ENCODE data around the gene HSPBP1.

HSPBP1 gene

DNA sequence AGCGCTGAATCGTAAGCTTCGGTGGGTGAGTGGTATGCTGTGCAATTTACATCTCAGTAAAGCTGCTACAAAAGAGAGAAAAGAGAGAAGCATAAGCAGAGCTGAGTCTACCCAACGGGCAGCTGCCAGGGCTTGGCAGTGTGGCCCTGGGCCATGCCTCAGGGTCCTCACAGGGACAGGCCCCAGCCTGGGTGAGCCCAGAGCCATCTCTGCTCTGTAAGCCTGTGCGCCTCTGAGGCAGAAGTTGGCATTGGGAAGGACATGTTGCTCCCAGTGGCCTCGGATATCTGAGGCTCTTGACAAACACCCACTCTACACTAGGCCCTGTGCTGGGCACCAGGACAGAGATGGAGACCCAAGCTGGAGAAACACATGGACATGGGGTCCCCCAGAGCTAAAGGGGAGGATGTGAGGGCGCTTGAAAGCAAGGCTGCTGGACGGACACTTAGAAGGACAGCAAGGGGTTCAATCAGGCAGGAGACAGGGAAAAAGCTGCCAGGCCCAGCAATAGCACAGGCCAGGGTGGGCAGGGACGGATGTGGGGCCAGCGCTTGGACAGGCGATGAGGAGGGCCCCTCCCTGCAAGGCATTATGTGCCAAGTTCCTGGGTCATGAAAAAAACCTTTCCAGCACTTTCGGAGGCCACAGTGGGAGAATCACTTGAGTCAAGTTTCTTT lies 35.8 kb downstream of the HSPBP1 start:
- H3K27me3 Mint-ChIP-seq = no peaks in the 10 kb centered on the region
- peaks cover 50% of the 10 kb centered on the region for H3K36me3 Mint-ChIP-seq (ENCODE audit: insufficient read depth)
- H3K4me1 Mint-ChIP-seq = peaks cover 18% of the 10 kb centered on the region
- ATAC-seq (replicated peaks; ENCODE audit: extremely low read depth, poor library complexity, severe bottlenecking) (no peak), DNase-seq (ENCODE audit: low spot score in 2 of 2) (no peak)
- H3K9me3 Mint-ChIP-seq = no peaks in the 10 kb centered on the region
- no peak overlapping the region for H3K27ac Mint-ChIP-seq (ENCODE audit: low read depth)
- no peak overlapping the region for H3K4me3 Mint-ChIP-seq

DNA sequence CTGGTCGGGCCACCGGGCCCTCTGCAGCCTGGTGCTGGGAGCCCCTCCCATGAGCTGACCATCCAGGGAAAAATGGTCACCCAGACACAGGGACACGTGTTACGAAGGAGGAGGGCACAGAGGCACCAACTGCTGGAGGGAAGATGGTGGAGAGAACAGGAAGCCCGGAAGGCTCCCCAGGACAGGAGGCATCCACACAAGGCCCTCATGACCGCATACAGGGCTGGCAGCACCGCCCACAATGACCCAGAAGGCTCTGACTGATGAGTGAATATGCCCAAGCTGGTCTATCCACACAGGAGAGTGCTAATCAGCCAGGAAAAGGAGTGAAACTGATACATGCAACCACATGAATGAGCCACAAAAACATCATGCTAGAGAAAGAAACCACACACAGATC lies 37.4 kb downstream of the HSPBP1 start:
- Mint-ChIP-seq H3K36me3 (ENCODE audit: insufficient read depth) (peaks cover 63% of the 10 kb centered on the region), H3K4me3 (no peak overlapping the region), H3K9me3 (no peaks in the 10 kb centered on the region), H3K27me3 (no peaks in the 10 kb centered on the region), H3K27ac (ENCODE audit: low read depth) (no peak overlapping the region), H3K4me1 (peaks cover 5% of the 10 kb centered on the region)
- no peak for DNase-seq (ENCODE audit: low spot score in 2 of 2)
- ATAC-seq (replicated peaks; ENCODE audit: extremely low read depth, poor library complexity, severe bottlenecking) = no peak

GRCh38 chr19:55241935-55242464 lies 37.9 kb downstream of the HSPBP1 start:
- Mint-ChIP-seq H3K4me3 (no peak overlapping the region), H3K9me3 (no peaks in the 10 kb centered on the region), H3K27me3 (no peaks in the 10 kb centered on the region), H3K4me1 (peaks cover 5% of the 10 kb centered on the region), H3K36me3 (ENCODE audit: insufficient read depth) (peaks cover 63% of the 10 kb centered on the region), H3K27ac (ENCODE audit: low read depth) (no peak overlapping the region)
- no peak for ATAC-seq (replicated peaks; ENCODE audit: extremely low read depth, poor library complexity, severe bottlenecking)
- DNase-seq (ENCODE audit: low spot score in 2 of 2) = no peak

DNA sequence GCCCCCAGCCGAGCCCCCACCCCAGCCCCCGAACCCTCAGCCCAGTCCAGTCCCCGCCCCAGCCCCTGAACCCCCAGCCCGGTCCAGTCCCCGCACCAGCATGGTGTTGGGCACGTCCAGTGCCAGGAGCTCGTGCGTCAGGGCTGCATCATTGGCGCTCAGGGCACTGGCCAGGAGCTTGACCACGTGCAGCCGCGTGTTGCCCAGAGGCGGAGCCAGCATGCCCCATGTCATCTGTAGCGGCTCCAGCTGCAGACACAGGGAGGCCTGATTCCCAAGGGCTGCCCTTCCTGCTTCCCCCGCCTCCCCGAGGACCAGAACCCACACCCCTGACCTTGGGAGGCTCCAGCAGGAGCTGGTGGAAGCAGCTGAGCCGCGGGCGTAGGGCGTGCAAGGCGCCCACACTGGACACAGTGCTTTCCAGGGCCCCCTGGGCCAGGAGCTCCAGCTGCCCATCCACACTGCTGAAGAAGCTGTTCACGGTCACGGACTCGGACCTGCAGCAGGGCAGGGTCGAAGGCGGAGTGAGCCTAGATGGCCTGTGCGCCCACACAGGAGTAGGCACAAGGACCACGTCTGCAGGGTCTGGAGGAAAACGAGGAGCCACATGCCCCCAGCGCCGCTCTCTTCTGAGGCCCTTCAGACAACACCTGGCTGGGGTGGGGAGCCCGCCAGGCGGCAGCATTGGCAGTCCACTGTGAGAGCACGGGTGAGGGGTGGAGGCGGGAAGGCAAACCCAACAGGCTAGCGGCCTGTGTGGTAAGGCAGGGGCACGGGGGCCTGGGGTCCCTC lies 38.6 kb downstream of the HSPBP1 start:
- DNase-seq (ENCODE audit: low spot score in 2 of 2) (no peak), ATAC-seq (replicated peaks; ENCODE audit: extremely low read depth, poor library complexity, severe bottlenecking) (no peak)
- Mint-ChIP-seq H3K36me3 (ENCODE audit: insufficient read depth) (peaks cover 70% of the 10 kb centered on the region), H3K4me3 (no peak overlapping the region), H3K27ac (ENCODE audit: low read depth) (no peak overlapping the region), H3K9me3 (no peaks in the 10 kb centered on the region), H3K27me3 (no peaks in the 10 kb centered on the region), H3K4me1 (peaks cover 9% of the 10 kb centered on the region)

GRCh38 chr19:55240713-55241020 lies 39.2 kb downstream of the HSPBP1 start:
- ATAC-seq (replicated peaks; ENCODE audit: extremely low read depth, poor library complexity, severe bottlenecking) (no peak), DNase-seq (ENCODE audit: low spot score in 2 of 2) (no peak)
- Mint-ChIP-seq H3K36me3 (ENCODE audit: insufficient read depth) (peaks cover 72% of the 10 kb centered on the region), H3K27ac (ENCODE audit: low read depth) (no peak overlapping the region), H3K27me3 (no peaks in the 10 kb centered on the region), H3K4me3 (no peak overlapping the region), H3K4me1 (peaks cover 15% of the 10 kb centered on the region), H3K9me3 (no peaks in the 10 kb centered on the region)

DNA sequence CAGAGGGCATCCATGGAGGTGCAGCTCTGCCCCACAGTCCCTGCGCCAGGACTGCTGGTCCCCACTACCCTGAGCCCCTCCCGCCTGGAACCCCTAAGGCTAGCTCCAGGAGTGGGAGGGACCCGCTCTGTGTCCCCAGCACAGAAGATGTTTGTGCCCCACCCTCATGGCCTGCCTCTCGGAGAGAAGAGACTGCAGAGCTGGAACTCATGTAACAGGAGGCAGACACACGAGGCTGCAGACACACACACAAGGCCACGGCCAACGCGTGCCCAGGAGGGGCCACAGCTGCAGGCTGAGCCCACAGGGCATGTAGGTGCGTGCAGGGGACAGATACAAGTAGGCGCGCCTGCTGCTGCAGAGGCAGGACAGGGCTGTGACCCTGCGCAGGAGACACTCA lies 40.9 kb downstream of the HSPBP1 start:
- no peak for DNase-seq (ENCODE audit: low spot score in 2 of 2)
- Mint-ChIP-seq H3K36me3 (ENCODE audit: insufficient read depth) (peaks cover 78% of the 10 kb centered on the region), H3K4me3 (no peak overlapping the region), H3K4me1 (peaks cover 27% of the 10 kb centered on the region), H3K27ac (ENCODE audit: low read depth) (no peak overlapping the region), H3K9me3 (no peaks in the 10 kb centered on the region), H3K27me3 (no peaks in the 10 kb centered on the region)
- no peak for ATAC-seq (replicated peaks; ENCODE audit: extremely low read depth, poor library complexity, severe bottlenecking)

- DNase-seq (ENCODE audit: low spot score in 2 of 2) (no peak), ATAC-seq (replicated peaks; ENCODE audit: extremely low read depth, poor library complexity, severe bottlenecking) (no peak)
- no peaks in the 10 kb centered on the region for H3K27me3 Mint-ChIP-seq
- H3K4me1 Mint-ChIP-seq = peaks cover 28% of the 10 kb centered on the region
- peaks cover 78% of the 10 kb centered on the region for H3K36me3 Mint-ChIP-seq (ENCODE audit: insufficient read depth)
- no peak overlapping the region for H3K27ac Mint-ChIP-seq (ENCODE audit: low read depth)
- H3K9me3 Mint-ChIP-seq = no peaks in the 10 kb centered on the region
- no peak overlapping the region for H3K4me3 Mint-ChIP-seq
Measured at GRCh38 chr19:55238030-55238429, 41.9 kb downstream of the HSPBP1 start.

GRCh38 chr19:55232986-55233385 lies 46.9 kb downstream of the HSPBP1 start:
- H3K4me1 Mint-ChIP-seq = peaks cover 23% of the 10 kb centered on the region
- ATAC-seq (replicated peaks; ENCODE audit: extremely low read depth, poor library complexity, severe bottlenecking) = no peak
- H3K36me3 Mint-ChIP-seq (ENCODE audit: insufficient read depth) = peaks cover 67% of the 10 kb centered on the region
- H3K27ac Mint-ChIP-seq (ENCODE audit: low read depth) = no peak overlapping the region
- H3K4me3 Mint-ChIP-seq = no peak overlapping the region
- DNase-seq (ENCODE audit: low spot score in 2 of 2) = no peak
- H3K27me3 Mint-ChIP-seq = no peaks in the 10 kb centered on the region
- no peaks in the 10 kb centered on the region for H3K9me3 Mint-ChIP-seq

- Mint-ChIP-seq H3K4me3 (no peak overlapping the region), H3K27me3 (no peaks in the 10 kb centered on the region), H3K4me1 (peaks cover 23% of the 10 kb centered on the region), H3K36me3 (ENCODE audit: insufficient read depth) (peaks cover 60% of the 10 kb centered on the region), H3K9me3 (no peaks in the 10 kb centered on the region), H3K27ac (ENCODE audit: low read depth) (no peak overlapping the region)
- ATAC-seq (replicated peaks; ENCODE audit: extremely low read depth, poor library complexity, severe bottlenecking) = no peak
- DNase-seq (ENCODE audit: low spot score in 2 of 2) = no peak
Measured at GRCh38 chr19:55232286-55232602, 47.7 kb downstream of the HSPBP1 start.

DNA sequence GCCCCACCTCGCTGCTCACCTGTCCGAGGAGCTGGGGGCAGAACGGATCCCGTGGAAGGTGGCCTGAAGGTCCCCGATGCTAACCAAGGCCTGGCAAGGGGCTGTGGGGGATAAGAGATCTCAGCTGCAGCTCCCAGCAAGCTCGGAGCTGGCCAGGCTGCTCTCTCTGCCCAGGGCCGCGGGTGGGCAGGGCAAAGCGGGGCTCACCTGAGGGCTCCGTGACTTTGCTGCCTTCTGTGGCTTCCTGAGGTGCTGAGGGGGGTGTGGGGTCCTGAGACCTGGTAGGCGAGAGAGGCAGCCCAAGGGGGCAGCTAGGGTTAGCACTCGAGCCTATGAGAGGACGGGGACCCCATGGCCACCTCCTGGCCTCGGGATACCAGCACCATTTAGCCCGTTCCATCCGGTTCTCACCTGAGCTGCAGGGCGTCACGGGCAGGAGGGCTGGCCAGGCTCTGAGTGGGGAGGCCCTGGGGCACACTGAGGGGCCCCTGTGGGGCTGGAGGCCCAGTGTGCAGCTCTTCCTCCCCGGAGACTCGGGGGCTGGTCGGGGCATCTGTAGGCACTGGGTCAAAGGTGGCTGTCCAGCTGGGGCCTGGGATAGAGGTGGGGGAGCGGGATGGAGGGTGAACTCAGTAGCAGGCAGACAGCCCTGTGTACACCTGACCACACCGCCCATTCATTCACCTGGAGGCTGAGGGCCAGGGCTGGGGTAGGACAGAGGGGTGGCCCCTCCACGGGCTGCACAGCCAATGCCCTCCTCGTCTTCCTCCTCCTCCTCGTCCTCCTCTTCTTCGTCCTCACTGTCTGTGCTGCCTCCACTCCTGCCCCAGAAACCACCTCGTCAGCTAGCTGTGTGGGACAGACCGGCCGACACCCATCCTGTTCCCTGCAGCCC lies 48.3 kb downstream of the HSPBP1 start:
- Mint-ChIP-seq H3K4me1 (peaks cover 22% of the 10 kb centered on the region), H3K4me3 (no peak overlapping the region), H3K27me3 (no peaks in the 10 kb centered on the region), H3K27ac (ENCODE audit: low read depth) (no peak overlapping the region), H3K9me3 (no peaks in the 10 kb centered on the region), H3K36me3 (ENCODE audit: insufficient read depth) (peaks cover 54% of the 10 kb centered on the region)
- ATAC-seq (replicated peaks; ENCODE audit: extremely low read depth, poor library complexity, severe bottlenecking) (no peak), DNase-seq (ENCODE audit: low spot score in 2 of 2) (no peak)

DNA sequence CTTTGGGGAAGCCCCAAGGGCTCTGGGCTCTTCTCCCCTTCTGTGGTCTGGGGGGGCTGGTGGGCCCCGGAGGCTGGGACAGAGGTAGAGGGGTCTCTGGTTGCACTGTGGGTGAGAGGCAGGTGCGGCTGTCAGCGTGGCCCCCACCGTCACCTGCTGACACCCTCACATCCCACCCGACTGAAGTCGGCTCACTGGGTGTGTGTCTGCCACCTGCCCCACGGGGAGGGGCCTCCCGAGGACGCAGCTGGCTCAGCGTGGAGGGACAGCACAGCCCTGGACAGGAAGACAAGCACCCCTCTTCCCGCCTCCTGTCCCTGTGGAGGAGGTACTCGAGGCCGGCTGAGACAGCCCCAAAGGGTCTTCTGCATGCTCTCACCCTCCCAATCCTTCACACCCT lies 49.1 kb downstream of the HSPBP1 start:
- Mint-ChIP-seq H3K36me3 (ENCODE audit: insufficient read depth) (peaks cover 47% of the 10 kb centered on the region), H3K27me3 (no peaks in the 10 kb centered on the region), H3K4me1 (peaks cover 13% of the 10 kb centered on the region), H3K4me3 (no peak overlapping the region), H3K27ac (ENCODE audit: low read depth) (no peak overlapping the region), H3K9me3 (no peaks in the 10 kb centered on the region)
- DNase-seq (ENCODE audit: low spot score in 2 of 2) = no peak
- no peak for ATAC-seq (replicated peaks; ENCODE audit: extremely low read depth, poor library complexity, severe bottlenecking)

GRCh38 chr19:55230329-55230728 lies 49.6 kb downstream of the HSPBP1 start:
- H3K4me3 Mint-ChIP-seq = no peak overlapping the region
- H3K36me3 Mint-ChIP-seq (ENCODE audit: insufficient read depth) = peaks cover 46% of the 10 kb centered on the region
- H3K27ac Mint-ChIP-seq (ENCODE audit: low read depth) = no peak overlapping the region
- no peaks in the 10 kb centered on the region for H3K27me3 Mint-ChIP-seq
- peaks cover 18% of the 10 kb centered on the region for H3K4me1 Mint-ChIP-seq
- no peak for ATAC-seq (replicated peaks; ENCODE audit: extremely low read depth, poor library complexity, severe bottlenecking)
- no peak for DNase-seq (ENCODE audit: low spot score in 2 of 2)
- no peaks in the 10 kb centered on the region for H3K9me3 Mint-ChIP-seq

Measured in central memory CD8-positive, alpha-beta T cell (primary cell).